ENCODE measurements around the gene CXCL1. TPM values are rescaled to one million over a fixed set of nuclear protein-coding genes. Genes with fewer than 3 reads are reported as not detected.
A peak's percentile ranks its signal among the peaks of the same experiment; 100 is the strongest.

Gene CXCL1
- polyA plus RNA-seq, 1 experiment: 2.1 TPM

DNA sequence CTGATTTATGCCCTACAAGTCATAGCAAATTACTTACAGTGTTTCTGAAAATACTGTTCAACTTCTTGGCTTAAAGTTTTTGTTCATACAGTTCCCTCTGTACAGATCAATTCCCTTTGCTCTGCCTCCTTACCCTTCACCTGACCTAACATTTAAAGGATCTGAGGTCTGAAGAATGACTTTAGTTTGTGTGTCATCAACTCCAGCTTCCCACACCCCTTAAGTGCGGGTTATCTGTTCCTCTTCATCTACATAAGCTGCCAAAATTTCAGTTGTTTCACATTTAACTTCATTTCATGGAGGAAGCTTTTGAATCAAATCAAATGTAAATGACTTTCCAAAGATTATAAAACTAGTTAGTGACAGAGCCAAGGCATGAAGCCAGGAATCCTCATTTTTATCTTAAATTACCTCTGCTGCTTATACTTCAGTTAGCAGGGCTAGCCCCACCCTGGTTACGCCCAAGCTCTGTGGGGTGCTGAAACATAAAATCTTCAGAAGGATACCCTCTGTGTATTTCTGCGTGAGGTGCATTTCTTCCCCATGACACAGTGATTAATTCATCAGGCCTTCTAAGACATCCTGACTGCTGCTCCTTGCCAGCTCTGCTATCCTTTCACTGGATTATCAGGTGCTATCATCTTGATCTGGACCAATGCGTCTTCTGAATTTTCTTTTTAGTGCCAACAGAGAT, 16.5 kb downstream of the CXCL1 start:
- Histone ChIP-seq H3K4me3 (ENCODE audit: low read depth, low read length) (no peak overlapping the region), H3K27me3 (ENCODE audit: control insufficient read depth, insufficient read depth, low read length) (no peaks in the 10 kb centered on the region), H3K9me3 (ENCODE audit: control insufficient read depth, insufficient read depth, low read length) (no peaks in the 10 kb centered on the region), H3K27ac (ENCODE audit: low read depth, low read length) (no peak overlapping the region)
- CTCF ChIA-PET: interaction anchor here (1.5 kb wide), 1 partner anchor 35 kb away, joined by 3 read pairs; no protein-coding TSS in a partner anchor
- DNase-seq (ENCODE audit: low read depth, low spot score): no peak
- TF ChIP-seq CTCF (IDR thresholded peaks at IDR 0.05; ENCODE audit: low read depth, low read length): no peak
- POLR2A ChIA-PET: no interaction called here

DNA sequence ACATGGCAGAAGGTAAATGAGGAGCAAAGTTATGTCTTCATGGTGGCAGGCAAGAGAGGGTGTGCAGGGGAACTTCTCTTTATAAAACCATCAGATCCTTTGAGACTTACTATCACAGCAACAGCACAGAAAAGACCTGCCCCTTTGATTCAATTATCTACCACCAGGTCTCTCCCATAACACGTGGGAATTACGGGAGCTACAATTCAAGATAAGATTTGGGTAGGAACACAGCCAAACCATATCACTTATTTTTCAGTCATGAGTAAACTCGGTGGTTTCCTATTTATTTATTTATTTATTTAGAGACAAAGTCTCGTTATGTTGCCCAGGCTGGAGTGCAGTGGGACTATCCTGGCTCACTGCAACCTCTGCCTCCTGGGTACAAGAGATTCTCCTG, 22.1 kb downstream of the CXCL1 start:
- ChIA-PET CTCF (interaction anchor here (1.2 kb wide), 1 partner anchor 243 kb away, joined by 3 read pairs; no protein-coding TSS in a partner anchor), POLR2A (interaction anchor here (0.7 to 1.3 kb wide), 5 partner anchors 15 to 230 kb away, joined by 3 to 9 read pairs (median 3); partner anchors contain the start of gene CXCL6)
- H3K27me3 ChIP-seq (ENCODE audit: control insufficient read depth, insufficient read depth, low read length): no peaks in the 10 kb centered on the region
- no peak overlapping the region for H3K27ac ChIP-seq (ENCODE audit: low read depth, low read length)
- H3K4me3 ChIP-seq (ENCODE audit: low read depth, low read length): no peak overlapping the region
- no peaks in the 10 kb centered on the region for H3K9me3 ChIP-seq (ENCODE audit: control insufficient read depth, insufficient read depth, low read length)
- TF ChIP-seq CTCF (IDR thresholded peaks at IDR 0.05; ENCODE audit: low read depth, low read length): no peak
- no peak for DNase-seq (ENCODE audit: low read depth, low spot score)

GRCh38 chr4:73891739-73892405, 22.7 kb downstream of the CXCL1 start:
- no peak for TF ChIP-seq CTCF (IDR thresholded peaks at IDR 0.05; ENCODE audit: low read depth, low read length)
- no peaks in the 10 kb centered on the region for H3K9me3 ChIP-seq (ENCODE audit: control insufficient read depth, insufficient read depth, low read length)
- ChIA-PET CTCF (interaction anchor here (1.2 kb wide), 1 partner anchor 242 kb away, joined by 3 read pairs; no protein-coding TSS in a partner anchor), POLR2A (interaction anchor here (0.7 to 1.3 kb wide), 5 partner anchors 15 to 230 kb away, joined by 3 to 9 read pairs (median 3); partner anchors contain the start of gene CXCL6)
- DNase-seq (ENCODE audit: low read depth, low spot score): peak; percentile 85
- H3K27me3 ChIP-seq (ENCODE audit: control insufficient read depth, insufficient read depth, low read length): no peaks in the 10 kb centered on the region
- no peak overlapping the region for H3K27ac ChIP-seq (ENCODE audit: low read depth, low read length)
- no peak overlapping the region for H3K4me3 ChIP-seq (ENCODE audit: low read depth, low read length)

GRCh38 chr4:73892966-73893365, 23.8 kb downstream of the CXCL1 start:
- DNase-seq (ENCODE audit: low read depth, low spot score): no peak
- no peak overlapping the region for H3K27ac ChIP-seq (ENCODE audit: low read depth, low read length)
- no peak for TF ChIP-seq CTCF (IDR thresholded peaks at IDR 0.05; ENCODE audit: low read depth, low read length)
- CTCF ChIA-PET: no interaction called here
- no peak overlapping the region for H3K4me3 ChIP-seq (ENCODE audit: low read depth, low read length)
- POLR2A ChIA-PET: interaction anchor here (1.8 kb wide), 1 partner anchor 33 kb away, joined by 7 read pairs; no protein-coding TSS in a partner anchor
- H3K9me3 ChIP-seq (ENCODE audit: control insufficient read depth, insufficient read depth, low read length): no peaks in the 10 kb centered on the region
- no peaks in the 10 kb centered on the region for H3K27me3 ChIP-seq (ENCODE audit: control insufficient read depth, insufficient read depth, low read length)

DNA sequence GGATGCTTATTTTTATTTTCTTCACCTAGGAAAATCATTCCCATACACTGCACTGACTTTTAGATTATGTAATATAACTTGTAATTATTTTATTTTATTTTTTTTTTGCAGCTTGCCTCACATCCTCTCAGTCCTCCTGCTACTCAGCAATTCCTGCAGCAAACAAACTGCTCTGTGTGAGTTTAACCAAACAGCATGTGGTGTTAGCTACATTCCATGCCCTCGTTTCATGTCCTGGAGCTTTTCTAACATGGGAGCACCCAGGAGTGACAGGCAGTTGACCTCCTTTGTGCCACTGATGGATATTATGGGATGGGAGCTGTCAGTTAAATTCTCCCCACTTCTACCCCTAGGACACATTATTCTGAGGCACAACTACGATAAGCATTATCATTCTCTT, 24.8 kb downstream of the CXCL1 start:
- H3K4me3 ChIP-seq (ENCODE audit: low read depth, low read length): no peak overlapping the region
- POLR2A ChIA-PET: interaction anchor here (0.5 to 1.8 kb wide), 2 partner anchors 34 to 37 kb away, joined by 4 to 7 read pairs; no protein-coding TSS in a partner anchor
- no peak for DNase-seq (ENCODE audit: low read depth, low spot score)
- no peak for TF ChIP-seq CTCF (IDR thresholded peaks at IDR 0.05; ENCODE audit: low read depth, low read length)
- no peak overlapping the region for H3K27ac ChIP-seq (ENCODE audit: low read depth, low read length)
- no peaks in the 10 kb centered on the region for H3K9me3 ChIP-seq (ENCODE audit: control insufficient read depth, insufficient read depth, low read length)
- CTCF ChIA-PET: interaction anchor here (1.4 kb wide), 1 partner anchor 164 kb away, joined by 3 read pairs; no protein-coding TSS in a partner anchor
- H3K27me3 ChIP-seq (ENCODE audit: control insufficient read depth, insufficient read depth, low read length): no peaks in the 10 kb centered on the region

Measured in AG04450 (cell line).